Glutamatergic neuron (in vitro differentiated cells): Measurements from ENCODE around the gene PROB1. TPM values are rescaled to one million over a fixed set of nuclear protein-coding genes. Genes with fewer than 3 reads are reported as not detected.

Experiments used
- DNase-seq: peaks from one replicate; pipeline ENCODE4 v3.0.0; 2022
- H3K27ac Mint-ChIP-seq: one replicate; pipeline ENCODE4 v1.8.0; 2020; ENCODE audit warnings: mild to moderate bottlenecking, mixed read lengths, inconsistent platforms; ENCODE audit not compliant: unreplicated experiment
- H3K27me3 Mint-ChIP-seq: one replicate; pipeline ENCODE4 v1.8.0; 2020; ENCODE audit warnings: mild to moderate bottlenecking, moderate library complexity, mixed read lengths, inconsistent platforms; ENCODE audit not compliant: unreplicated experiment
- H3K36me3 Mint-ChIP-seq: one replicate; pipeline ENCODE4 v1.8.0; 2020; ENCODE audit warnings: mild to moderate bottlenecking, mixed read lengths, inconsistent platforms; ENCODE audit not compliant: unreplicated experiment
- H3K4me1 Mint-ChIP-seq: one replicate; pipeline ENCODE4 v1.8.0; 2020; ENCODE audit warnings: mild to moderate bottlenecking, low read depth, mixed read lengths, inconsistent platforms; ENCODE audit not compliant: unreplicated experiment
- H3K4me3 Mint-ChIP-seq: one replicate; pipeline ENCODE4 v1.8.0; 2020; ENCODE audit warnings: mild to moderate bottlenecking, mixed read lengths, inconsistent platforms; ENCODE audit not compliant: unreplicated experiment
- H3K9me3 Mint-ChIP-seq: one replicate; pipeline ENCODE4 v1.8.0; 2020; ENCODE audit warnings: mild to moderate bottlenecking, moderate library complexity, mixed read lengths, inconsistent platforms; ENCODE audit not compliant: unreplicated experiment
- total RNA-seq: library from RNA; stranded (reverse); fragmentation: NEBNext Ultra II Directional; extraction: Animal tissue kit (Norgen Biotek cat#: 25700); gene quantifications from one replicate; pipeline ENCODE4 v1.2.1, GENCODE V29; 2021; ENCODE audit not compliant: unreplicated experiment
- TF ChIP-seq, protein P1 (sequence below): fragments of 200-600 bp; sonication (generic); IDR thresholded peaks from one replicate; pipeline ENCODE4 v1.5.0; 2021; ENCODE audit not compliant: partially characterized antibody, unreplicated experiment

Gene PROB1
- total RNA-seq, 1 donor from 2014 or later = 1.3 TPM

GRCh38 chr5:139391570-139392323 is 3.2 kb downstream of the PROB1 start:
- Mint-ChIP-seq H3K9me3 (no peaks in the 10 kb centered on the region), H3K27me3 (peaks cover 14% of the 10 kb centered on the region), H3K4me3 (no peak overlapping the region), H3K27ac (no peak overlapping the region), H3K4me1 (peaks cover 3% of the 10 kb centered on the region), H3K36me3 (no peaks in the 10 kb centered on the region)
- DNase-seq = no peak
- TF ChIP-seq, protein P1, sequence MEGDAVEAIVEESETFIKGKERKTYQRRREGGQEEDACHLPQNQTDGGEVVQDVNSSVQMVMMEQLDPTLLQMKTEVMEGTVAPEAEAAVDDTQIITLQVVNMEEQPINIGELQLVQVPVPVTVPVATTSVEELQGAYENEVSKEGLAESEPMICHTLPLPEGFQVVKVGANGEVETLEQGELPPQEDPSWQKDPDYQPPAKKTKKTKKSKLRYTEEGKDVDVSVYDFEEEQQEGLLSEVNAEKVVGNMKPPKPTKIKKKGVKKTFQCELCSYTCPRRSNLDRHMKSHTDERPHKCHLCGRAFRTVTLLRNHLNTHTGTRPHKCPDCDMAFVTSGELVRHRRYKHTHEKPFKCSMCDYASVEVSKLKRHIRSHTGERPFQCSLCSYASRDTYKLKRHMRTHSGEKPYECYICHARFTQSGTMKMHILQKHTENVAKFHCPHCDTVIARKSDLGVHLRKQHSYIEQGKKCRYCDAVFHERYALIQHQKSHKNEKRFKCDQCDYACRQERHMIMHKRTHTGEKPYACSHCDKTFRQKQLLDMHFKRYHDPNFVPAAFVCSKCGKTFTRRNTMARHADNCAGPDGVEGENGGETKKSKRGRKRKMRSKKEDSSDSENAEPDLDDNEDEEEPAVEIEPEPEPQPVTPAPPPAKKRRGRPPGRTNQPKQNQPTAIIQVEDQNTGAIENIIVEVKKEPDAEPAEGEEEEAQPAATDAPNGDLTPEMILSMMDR = no peak

DNA sequence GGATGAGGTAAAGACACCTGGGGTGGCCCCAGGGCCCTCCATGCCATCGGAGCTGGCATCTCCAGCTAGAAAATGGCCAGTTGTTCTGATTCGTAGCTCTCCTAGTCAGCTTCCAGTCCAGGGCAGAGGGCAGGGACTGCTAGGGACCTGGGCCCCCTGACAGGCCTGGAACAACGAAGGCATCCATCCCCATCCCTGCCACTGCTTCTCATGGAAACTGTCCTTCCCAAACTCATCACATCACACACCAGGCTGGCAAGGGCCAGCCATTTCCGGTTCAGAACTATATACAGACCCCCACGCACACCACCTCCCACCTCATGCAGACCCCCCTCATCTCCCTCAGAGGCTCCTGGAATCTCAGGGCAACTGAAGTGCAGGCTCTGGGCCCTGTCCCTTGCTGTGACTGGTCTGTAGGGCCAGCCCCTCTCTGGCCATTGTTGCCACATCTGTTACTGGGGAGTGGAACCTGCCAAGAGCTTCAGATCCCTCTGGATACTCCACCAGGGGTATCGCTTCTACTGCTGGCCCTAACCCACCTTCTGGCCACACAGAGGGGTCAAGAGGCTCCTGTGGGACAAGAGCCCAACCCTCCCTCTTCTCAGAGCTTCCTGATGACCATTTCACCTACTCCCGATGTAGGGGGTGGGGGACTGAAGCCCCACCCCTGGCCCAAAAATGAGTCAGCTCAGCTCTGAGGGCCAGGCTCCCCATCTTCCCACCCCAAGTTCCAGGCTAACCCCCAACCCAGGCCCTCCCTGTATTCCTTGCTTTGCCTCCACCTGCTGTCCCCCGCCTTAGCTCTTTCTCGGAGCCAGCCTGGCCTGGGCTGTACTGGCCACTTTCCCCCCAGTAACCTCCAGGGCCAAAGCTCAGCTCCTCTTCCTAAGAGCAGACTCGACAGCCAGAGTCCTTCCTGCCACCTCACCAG is 4.0 kb downstream of the PROB1 start:
- no peaks in the 10 kb centered on the region for H3K36me3 Mint-ChIP-seq
- TF ChIP-seq, protein P1 = no peak
- DNase-seq = no peak
- H3K4me3 Mint-ChIP-seq = no peak overlapping the region
- H3K27me3 Mint-ChIP-seq = peaks cover 12% of the 10 kb centered on the region
- no peak overlapping the region for H3K27ac Mint-ChIP-seq
- no peaks in the 10 kb centered on the region for H3K9me3 Mint-ChIP-seq
- H3K4me1 Mint-ChIP-seq = peaks cover 3% of the 10 kb centered on the region

- TF ChIP-seq, protein P1 = no peak
- H3K9me3 Mint-ChIP-seq = no peaks in the 10 kb centered on the region
- H3K4me1 Mint-ChIP-seq = peaks cover 3% of the 10 kb centered on the region
- H3K36me3 Mint-ChIP-seq = no peaks in the 10 kb centered on the region
- H3K4me3 Mint-ChIP-seq = no peak within 1 kb of the TSS
- peaks cover 10% of the 10 kb centered on the region for H3K27me3 Mint-ChIP-seq
- no peak for DNase-seq
- no peak within 1 kb of the TSS for H3K27ac Mint-ChIP-seq
Measured at GRCh38 chr5:139389701-139390638, 4.9 kb downstream of the PROB1 start, which contains the start of gene MZB1. TSS of gene MZB1 (minus strand) at chr5:139389913. CDS start at chr5:139389856, 57 bp downstream.

- H3K36me3 Mint-ChIP-seq = no peaks in the 10 kb centered on the region
- peaks cover 18% of the 10 kb centered on the region for H3K27me3 Mint-ChIP-seq
- H3K4me3 Mint-ChIP-seq = no peak overlapping the region
- H3K4me1 Mint-ChIP-seq = peaks cover 3% of the 10 kb centered on the region
- H3K9me3 Mint-ChIP-seq = no peaks in the 10 kb centered on the region
- no peak overlapping the region for H3K27ac Mint-ChIP-seq
- TF ChIP-seq, protein P1 = no peak
- no peak for DNase-seq
Measured at GRCh38 chr5:139388198-139388821, 6.6 kb downstream of the PROB1 start.
